GM23338 (cell line): Measurements from ENCODE around the gene METAP1D.

ENCODE experiments used
- EZH2phosphoT487 ChIP-seq: fragments of 200-600 bp; sonication (generic); IDR thresholded peaks from one replicate; pipeline ENCODE4 v1.8.1; 2018; ENCODE audit warnings: antibody characterized with exemption; ENCODE audit not compliant: unreplicated experiment
- TF ChIP-seq, protein P1 (sequence below), 2 experiments: fragments of 200-600 bp in 1 of 2; sonication (generic) in 1 of 2; conservative IDR thresholded peaks; 2 replicates each; pipeline versions ENCODE4 v1.5.1 to v1.6.1; 2016 to 2017; ENCODE audit warnings: antibody characterized with exemption in 2 of 2, low read depth in 2 of 2, mild to moderate bottlenecking in 2 of 2, moderate library complexity in 1 of 2
- TF ChIP-seq, protein P2 (sequence below): IDR thresholded peaks from 2 replicates; pipeline ENCODE4 v1.6.1; 2016; ENCODE audit warnings: antibody characterized with exemption

DNA sequence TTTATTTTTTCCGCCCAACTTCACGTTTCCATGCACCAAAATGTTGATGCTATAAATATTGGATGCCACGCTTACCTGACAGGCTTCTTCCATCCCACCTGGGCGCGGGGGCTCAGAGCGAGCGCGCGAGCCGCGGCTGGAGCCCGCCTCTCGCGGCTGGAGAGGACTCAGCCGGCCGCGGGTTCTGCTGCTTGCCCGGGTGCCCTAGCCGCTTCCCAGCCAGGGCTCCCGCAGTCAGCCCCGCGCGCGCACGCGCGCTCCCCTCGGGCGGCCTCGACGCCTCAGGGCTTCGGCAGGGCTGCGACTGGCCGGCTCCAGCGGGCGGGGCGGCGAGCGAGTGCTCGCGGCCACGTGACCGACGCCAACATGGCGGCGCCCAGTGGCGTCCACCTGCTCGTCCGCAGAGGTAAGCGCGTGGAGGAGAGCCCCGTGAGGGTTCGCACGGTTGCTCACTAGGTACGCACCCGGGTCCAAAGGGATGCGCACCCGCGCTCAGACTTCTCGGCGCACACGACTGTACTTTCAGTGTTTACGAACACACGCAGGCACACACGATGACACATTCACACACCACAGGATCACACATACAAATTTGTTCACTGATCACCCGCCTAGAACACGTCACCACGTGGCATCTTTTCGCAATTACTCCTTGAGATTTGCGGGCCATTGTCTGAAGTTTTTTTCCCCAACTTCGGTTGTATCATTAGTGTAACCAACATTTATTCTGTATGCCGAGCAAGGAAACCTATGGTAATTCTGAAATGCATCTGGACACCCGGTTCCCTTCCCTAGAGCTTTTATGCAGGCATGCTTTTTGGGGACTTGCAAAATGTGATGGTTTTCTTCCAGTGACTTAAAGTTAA is at the start of gene METAP1D:
- TF ChIP-seq, protein P1, sequence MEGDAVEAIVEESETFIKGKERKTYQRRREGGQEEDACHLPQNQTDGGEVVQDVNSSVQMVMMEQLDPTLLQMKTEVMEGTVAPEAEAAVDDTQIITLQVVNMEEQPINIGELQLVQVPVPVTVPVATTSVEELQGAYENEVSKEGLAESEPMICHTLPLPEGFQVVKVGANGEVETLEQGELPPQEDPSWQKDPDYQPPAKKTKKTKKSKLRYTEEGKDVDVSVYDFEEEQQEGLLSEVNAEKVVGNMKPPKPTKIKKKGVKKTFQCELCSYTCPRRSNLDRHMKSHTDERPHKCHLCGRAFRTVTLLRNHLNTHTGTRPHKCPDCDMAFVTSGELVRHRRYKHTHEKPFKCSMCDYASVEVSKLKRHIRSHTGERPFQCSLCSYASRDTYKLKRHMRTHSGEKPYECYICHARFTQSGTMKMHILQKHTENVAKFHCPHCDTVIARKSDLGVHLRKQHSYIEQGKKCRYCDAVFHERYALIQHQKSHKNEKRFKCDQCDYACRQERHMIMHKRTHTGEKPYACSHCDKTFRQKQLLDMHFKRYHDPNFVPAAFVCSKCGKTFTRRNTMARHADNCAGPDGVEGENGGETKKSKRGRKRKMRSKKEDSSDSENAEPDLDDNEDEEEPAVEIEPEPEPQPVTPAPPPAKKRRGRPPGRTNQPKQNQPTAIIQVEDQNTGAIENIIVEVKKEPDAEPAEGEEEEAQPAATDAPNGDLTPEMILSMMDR (conservative IDR thresholded peaks at IDR 0.05; ENCODE audit: low read depth in 2 of 2): no peak
- no peak for TF ChIP-seq EZH2phosphoT487
- TF ChIP-seq, protein P2, sequence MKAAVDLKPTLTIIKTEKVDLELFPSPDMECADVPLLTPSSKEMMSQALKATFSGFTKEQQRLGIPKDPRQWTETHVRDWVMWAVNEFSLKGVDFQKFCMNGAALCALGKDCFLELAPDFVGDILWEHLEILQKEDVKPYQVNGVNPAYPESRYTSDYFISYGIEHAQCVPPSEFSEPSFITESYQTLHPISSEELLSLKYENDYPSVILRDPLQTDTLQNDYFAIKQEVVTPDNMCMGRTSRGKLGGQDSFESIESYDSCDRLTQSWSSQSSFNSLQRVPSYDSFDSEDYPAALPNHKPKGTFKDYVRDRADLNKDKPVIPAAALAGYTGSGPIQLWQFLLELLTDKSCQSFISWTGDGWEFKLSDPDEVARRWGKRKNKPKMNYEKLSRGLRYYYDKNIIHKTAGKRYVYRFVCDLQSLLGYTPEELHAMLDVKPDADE: no peak
